Fibroblast of upper back skin (primary cell): ENCODE results near the gene JAG1.

Source experiments
- DNase-seq: peaks from one replicate; pipeline ENCODE4 v3.0.0-alpha.2; 2013

Gene JAG1

GRCh38 chr20:10667560-10668167 lies 6.1 kb downstream of the JAG1 start:
- DNase-seq: no peak

- DNase-seq: no peak
Measured at GRCh38 chr20:10667077-10667401, 6.8 kb downstream of the JAG1 start.

- no peak for DNase-seq
Measured at GRCh38 chr20:10666221-10667076, 7.3 kb downstream of the JAG1 start.

GRCh38 chr20:10665791-10666190 lies 8.0 kb downstream of the JAG1 start:
- DNase-seq: no peak

GRCh38 chr20:10665027-10665561 lies 8.7 kb downstream of the JAG1 start:
- no peak for DNase-seq

- no peak for DNase-seq
Measured at GRCh38 chr20:10663756-10664155, 10.0 kb downstream of the JAG1 start.

- no peak for DNase-seq
Measured at GRCh38 chr20:10662661-10663458, 10.9 kb downstream of the JAG1 start.

GRCh38 chr20:10662151-10662550 lies 11.6 kb downstream of the JAG1 start:
- DNase-seq: no peak

- DNase-seq: no peak
Measured at GRCh38 chr20:10661261-10661660, 12.5 kb downstream of the JAG1 start.

- no peak for DNase-seq
Measured at GRCh38 chr20:10660661-10661060, 13.1 kb downstream of the JAG1 start.

GRCh38 chr20:10659651-10660601 lies 13.9 kb downstream of the JAG1 start:
- no peak for DNase-seq

GRCh38 chr20:10658876-10659632 lies 14.7 kb downstream of the JAG1 start:
- no peak for DNase-seq

- DNase-seq: no peak
Measured at GRCh38 chr20:10658051-10658823, 15.6 kb downstream of the JAG1 start.

- DNase-seq: no peak
Measured at GRCh38 chr20:10657453-10657852, 16.3 kb downstream of the JAG1 start.

- DNase-seq: peak; percentile 32
Measured at GRCh38 chr20:10655720-10656669, 17.8 kb downstream of the JAG1 start.

- DNase-seq: no peak
Measured at GRCh38 chr20:10654630-10655029, 19.2 kb downstream of the JAG1 start.

- no peak for DNase-seq
Measured at GRCh38 chr20:10654250-10654610, 19.6 kb downstream of the JAG1 start.

GRCh38 chr20:10653599-10654249 lies 20.1 kb downstream of the JAG1 start:
- peak; percentile 87 for DNase-seq

- DNase-seq: no peak
Measured at GRCh38 chr20:10652660-10653261, 21.0 kb downstream of the JAG1 start.
